ENCODE measurements around the gene CORIN.
"Not testable (repeated sequence)": the region's sequence is repeated elsewhere in the genome, so short reads cannot be mapped to it uniquely, and the experiment has no call there.

The CORIN gene

GRCh38 chr4:47729131-47729680 lies 108.7 kb downstream of the CORIN start:
- DNase-seq (ENCODE audit: low spot score), result no peak

- DNase-seq (ENCODE audit: low spot score), result no peak
Observed at GRCh38 chr4:47721892-47722575, 115.8 kb downstream of the CORIN start.

DNA sequence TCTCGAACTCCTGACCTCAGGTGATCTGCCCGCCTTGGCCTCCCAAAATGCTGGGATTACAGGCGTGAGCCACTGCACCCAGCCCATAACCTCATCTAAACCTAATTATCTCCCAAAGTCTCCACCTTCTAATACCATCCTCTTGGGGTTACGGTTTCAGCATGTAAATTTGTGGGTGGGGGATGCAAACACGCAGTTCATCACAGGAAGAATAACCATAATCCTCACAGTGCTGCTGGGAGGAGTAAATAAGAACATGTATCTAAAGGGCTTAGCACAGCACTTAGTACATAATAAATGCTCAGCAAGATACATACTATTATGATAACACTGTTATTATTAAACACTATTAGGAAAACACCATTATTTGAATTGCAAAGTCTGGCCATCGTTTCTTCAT lies 116.4 kb downstream of the CORIN start:
- no peak for DNase-seq (ENCODE audit: low spot score)

- no peak for DNase-seq (ENCODE audit: low spot score)
Observed at GRCh38 chr4:47720787-47721186, 117.1 kb downstream of the CORIN start.

- DNase-seq (ENCODE audit: low spot score), result no peak
Observed at GRCh38 chr4:47719576-47719975, 118.3 kb downstream of the CORIN start.

DNA sequence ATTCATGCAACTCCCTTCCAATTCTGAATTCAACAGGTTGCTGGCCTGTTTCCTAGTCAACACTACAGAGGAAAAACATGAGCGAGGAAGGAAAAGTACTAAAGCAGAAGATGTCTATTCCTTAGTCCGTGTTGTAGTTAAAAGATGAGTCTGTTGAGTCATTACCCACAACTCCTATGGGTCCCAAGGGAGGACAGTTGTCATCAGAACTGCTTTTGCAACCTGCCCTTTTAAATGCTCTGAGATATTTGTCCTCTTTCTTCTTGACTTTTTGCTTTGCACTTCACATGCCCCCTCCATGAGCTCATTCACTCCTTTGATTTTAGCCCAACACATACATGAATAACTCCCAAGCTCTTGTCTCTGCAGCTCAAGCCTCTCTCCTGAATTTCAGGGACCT lies 119.2 kb downstream of the CORIN start:
- no peak for DNase-seq (ENCODE audit: low spot score)

DNA sequence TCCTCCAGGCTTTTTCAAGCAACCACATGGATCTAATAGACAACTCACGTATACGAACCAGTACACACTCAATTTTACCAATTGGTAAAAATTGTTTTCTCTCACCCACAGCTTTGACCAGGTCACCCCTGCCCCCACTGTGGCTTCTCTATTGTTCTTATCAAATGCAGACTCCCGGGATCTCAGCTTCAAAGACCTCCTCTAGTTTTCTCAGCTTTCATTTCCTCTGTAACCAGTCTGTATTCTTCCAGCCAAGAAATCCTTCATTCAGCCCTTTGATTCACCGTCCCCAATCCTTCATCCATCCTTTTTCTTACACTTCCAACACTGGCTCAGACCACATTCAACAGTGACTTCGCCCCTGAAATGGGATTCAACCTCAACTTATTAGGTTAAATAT lies 120.7 kb downstream of the CORIN start:
- no peak for DNase-seq (ENCODE audit: low spot score)

DNA sequence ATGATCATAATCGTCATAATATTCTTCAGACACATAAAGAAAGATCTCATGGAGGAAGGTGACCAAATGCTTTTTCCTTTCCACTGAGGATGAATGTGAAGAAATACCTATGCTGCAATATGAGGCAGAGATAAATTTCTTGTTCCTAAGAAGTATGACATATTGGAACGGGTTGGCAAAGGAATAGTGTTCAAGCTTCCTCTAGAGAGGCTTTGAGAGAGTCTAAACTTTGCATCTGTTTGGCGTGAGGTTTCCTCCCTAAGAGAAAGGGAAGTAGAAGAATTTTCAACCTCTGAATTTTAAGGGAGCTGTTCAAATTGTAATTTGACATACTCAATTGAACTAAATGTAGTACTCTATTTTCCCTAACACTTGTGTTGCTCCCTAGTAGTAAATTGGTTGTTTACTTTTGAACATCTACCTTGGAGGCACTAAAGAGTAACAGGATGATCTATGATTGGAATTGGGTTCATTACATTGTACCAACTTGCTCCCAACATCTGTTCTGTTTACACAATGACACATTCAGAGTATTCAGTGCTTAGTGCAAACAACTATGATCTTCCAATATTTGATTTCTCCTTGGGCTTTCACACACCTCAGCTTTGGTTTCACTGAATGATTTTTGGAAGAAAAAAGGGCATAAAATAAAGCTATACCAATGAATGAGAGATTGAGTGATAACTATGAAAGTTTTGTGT lies 122.0 kb downstream of the CORIN start:
- DNase-seq (ENCODE audit: low spot score), result no peak

GRCh38 chr4:47714269-47714668 lies 123.6 kb downstream of the CORIN start:
- DNase-seq (ENCODE audit: low spot score), result no peak

- no peak for DNase-seq (ENCODE audit: low spot score)
Observed at GRCh38 chr4:47713129-47713834, 124.6 kb downstream of the CORIN start.

DNA sequence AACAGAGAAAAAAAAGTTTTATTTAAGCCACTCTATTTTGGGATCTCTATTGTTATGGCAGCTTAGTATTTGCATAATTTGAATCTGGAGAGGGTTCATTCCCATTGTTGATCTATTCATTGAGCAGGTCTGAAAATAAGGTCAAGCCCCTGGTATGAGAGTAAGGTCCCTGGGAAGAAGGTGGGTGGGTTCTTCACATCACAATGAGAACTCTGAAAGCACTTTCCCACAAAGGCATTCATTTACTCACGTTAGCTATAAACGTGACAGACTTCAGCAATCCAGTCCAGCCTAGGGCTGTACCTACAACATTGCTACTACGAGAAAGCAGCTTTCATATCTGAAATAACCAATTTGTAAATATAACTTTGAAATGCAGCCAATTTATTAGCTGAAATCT lies 126.2 kb downstream of the CORIN start:
- DNase-seq (ENCODE audit: low spot score), result no peak

DNA sequence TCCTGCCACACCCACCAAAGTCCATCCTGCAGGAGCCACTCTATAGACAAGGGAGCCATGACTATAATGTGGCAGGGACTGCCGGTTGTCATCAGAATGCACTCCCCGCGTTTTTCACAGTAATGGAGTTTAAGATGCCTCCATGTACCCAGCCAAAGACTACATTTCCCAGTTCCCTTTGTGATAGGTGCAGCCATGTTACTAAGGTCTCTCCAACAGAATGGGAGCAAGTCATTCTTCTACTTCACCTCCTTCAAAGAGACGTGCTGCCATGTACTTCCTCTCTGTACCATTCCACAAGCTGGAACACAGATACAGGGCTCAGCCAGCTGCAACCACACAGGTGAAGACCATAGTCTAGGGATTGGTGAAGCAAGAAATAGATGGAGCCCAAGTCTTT lies 126.7 kb downstream of the CORIN start:
- DNase-seq (ENCODE audit: low spot score), result no peak

DNA sequence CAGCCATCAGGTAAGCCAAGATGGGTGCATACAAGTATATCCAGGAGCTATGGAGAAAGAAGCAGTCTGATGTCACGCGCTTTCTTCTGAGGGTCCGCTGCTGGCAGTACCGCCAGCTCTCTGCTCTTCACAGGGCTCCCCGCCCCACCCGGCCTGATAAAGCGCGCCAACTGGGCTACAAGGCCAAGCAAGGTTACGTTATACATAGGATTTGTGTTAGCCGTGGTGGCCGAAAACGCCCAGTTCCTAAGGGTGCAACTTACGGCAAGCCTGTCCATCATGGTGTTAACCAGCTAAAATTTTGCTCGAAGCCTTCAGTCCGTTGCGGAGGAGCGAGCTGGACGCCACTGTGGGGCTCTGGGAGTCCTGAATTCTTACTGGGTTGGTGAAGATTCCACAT lies 131.5 kb downstream of the CORIN start:
- DNase-seq (ENCODE audit: low spot score), result not testable (repeated sequence)

DNA sequence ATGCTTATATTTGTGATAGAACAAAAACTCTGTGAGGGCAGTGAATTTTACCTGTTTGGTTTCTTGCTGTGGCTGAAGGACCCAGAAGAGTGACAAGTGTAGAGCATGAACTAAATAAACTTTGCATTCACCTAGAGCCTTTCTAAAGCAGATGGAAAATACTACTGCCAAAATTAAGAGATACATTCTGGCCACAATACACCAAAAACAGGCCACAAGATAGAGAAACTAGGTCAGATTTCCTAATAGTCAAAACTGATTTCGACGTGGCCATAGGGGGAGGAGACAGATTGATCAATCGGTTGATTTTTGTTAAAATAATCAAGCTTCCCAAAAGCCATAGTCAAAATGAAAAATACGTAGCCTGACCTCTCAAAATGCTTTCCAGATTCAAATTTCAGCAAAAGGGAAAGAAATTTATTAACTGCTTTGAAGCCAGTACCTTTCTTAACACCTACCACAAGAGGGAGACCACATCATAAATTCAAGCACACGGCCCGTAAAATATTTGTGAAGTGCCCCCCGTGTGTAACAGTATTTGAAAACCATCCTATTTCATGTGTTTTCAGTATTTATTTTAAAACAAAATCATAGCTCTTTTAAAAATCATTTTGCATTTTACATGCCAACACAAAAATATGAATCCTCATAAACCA lies 132.4 kb downstream of the CORIN start:
- peak; percentile 53 for DNase-seq (ENCODE audit: low spot score)

GRCh38 chr4:47704693-47705325 lies 133.1 kb downstream of the CORIN start:
- peak; percentile 76 for DNase-seq (ENCODE audit: low spot score)

DNA sequence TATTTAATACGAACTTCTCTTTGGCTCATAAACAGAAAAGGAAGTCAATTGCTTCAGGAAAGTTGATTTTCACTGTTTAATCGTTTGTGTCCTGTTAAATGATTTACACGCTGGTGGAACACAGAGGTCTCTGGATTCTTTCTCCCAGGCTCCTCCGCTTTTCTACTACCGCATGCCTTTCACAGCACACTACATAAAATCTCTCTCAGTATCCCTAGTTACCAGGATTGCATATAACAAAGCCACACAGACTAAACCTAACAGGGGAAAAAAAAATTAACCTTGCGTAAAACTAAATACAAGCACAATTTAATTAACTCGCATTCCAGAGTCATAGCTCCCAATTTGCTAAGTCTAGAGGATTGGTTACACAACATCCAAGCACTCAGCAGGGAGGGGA lies 133.9 kb downstream of the CORIN start:
- no peak for DNase-seq (ENCODE audit: low spot score)

DNA sequence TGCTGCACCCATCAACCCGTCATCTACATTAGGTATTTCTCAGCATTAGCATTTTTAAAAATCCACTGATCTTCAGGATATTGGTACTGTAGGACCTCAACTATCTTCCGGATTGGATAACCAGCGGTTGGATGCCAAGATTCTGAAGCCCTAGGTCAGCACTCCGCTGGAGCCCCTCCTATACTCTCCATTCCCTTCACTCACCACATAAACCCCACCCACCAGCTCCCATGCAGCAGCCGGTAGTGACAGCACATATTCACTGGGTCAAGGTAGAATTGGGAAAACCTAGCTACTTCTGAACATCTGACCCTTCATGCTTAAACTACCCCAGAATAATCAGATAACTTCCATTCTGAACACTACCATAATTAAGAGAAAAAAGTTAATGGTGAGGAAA lies 134.9 kb downstream of the CORIN start:
- DNase-seq (ENCODE audit: low spot score), result no peak

DNA sequence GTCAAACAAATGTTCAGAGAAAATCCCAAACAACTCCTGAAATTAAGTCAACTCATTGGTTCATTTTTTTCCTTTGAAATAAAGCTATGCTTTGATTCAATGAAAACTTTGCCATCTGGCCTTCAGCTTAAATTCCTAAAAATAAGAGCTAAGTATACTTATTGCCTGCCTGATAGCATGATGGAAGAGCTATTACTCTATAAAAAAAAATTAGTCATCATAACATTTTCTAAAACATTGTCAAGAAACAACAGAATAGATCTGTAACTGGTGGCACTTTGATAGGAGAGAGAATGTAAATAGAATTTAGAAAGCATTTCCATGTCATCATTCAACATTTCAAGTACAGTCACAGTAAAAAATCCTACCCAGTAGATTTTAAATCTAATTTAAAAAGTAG lies 136.6 kb downstream of the CORIN start:
- no peak for DNase-seq (ENCODE audit: low spot score)

DNA sequence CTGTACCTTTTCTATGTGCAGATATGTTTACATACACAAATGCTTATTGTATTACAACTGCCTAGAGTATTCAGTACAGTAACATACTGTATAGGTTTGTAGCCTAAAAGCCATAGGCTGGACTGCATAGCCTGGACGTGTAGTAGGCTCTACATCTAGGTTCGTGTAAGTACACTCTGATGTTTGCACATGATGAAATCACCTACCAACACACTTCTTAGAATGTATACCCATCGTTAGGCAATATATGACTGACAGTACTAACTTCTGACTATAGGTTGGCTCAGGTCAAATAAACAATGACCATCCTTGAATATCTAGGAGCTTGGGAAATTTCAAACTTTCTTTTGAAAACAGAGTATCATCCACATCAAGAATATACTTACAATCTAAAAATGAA lies 139.0 kb downstream of the CORIN start:
- DNase-seq (ENCODE audit: low spot score), result no peak

DNA sequence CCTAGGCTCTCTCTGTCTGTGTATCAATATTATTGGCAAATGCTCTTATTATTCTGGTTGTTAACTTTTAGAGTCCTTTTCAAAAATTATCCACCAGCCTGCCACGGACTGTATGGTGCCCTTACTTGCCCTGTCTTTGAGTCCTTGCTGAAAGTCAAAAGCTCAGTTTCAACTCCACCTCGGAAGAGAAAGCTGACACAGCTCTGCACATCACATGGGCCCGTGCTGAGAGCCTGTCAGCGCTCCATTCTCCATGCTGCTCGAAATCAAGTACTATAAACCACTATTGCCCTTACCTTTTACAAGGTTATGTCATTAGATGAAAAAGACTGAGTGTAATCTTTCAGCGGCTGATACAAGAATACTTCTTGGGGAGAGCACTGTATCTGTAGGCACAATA lies 141.0 kb downstream of the CORIN start:
- DNase-seq (ENCODE audit: low spot score), result no peak

DNA sequence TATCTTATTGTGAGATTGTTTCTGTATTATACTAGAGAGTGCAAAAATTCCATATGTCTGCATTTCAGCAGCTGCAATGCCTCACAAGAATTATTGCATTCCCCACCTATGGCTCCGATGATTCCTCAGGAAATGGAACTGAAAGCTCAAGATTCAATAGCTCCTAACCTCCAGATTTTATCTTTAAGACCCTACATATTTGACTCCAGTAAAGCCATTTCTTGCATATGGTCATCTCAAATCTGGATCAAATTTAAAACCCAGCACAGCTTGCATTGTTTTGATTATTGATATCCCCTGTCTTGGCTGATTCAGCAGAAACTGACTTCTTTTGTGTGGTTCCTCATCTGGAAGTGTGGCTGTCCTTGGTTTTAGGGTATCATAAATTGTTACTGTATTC lies 142.6 kb downstream of the CORIN start:
- no peak for DNase-seq (ENCODE audit: low spot score)

DNA sequence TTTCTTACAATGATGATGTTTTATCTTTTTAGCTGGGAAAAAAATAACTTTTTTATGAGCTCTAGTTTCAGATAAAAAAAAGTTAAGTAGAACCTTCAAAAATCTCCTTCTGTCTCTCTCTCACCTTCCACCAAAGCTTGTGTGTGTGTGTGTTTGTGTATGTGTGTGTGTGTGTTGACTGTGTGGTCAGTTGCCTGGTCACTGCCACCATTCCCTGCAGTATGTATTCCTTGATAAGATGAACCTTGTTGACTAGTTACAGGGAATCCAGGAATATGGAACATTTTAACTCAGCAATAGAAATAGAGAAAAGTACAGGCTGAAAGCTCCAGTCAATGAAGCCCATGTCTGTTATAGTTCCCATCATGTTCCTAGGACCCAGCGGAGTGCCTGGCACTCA lies 143.5 kb downstream of the CORIN start:
- DNase-seq (ENCODE audit: low spot score), result no peak

All from SK-N-DZ (cell line).